ENCODE results near the gene RAB20. TPM values are rescaled to one million over a fixed set of nuclear protein-coding genes. Genes with fewer than 3 reads are reported as not detected.

The RAB20 gene
- total and polyA plus RNA-seq, 10 of the 15 experiments (the other 5 are each of a cell fraction or from before 2014, with no cell fraction given): 0.48 to 33.1 (median 9.6) TPM

- Histone ChIP-seq H3K4me2 (ENCODE audit: control insufficient read depth, insufficient read depth) (peak overlapping the region; percentile 2; the same call in 1 of the 2 replicates), H3K27me3 (replicated peaks in 1 of 2; ENCODE audit: control insufficient read depth in 2 of 2, insufficient read depth in 2 of 2, low read length in 1 of 2) (no peaks in the 10 kb centered on the region), H2AFZ (ENCODE audit: control insufficient read depth, low read depth, low read length) (no peak overlapping the region), H3K9me3 (replicated peaks; ENCODE audit: control insufficient read depth, insufficient read depth, low read length) (no peaks in the 10 kb centered on the region; the same call in 2 of the 3 replicates), H3K36me3 (ENCODE audit: control insufficient read depth in 2 of 2, insufficient read depth in 2 of 2, low read length in 1 of 2) (no peaks in the 10 kb centered on the region; a peak in 1 of 4 replicates), H3K9ac (ENCODE audit: control insufficient read depth, insufficient read depth, low read length) (no peak overlapping the region), H3K4me3 (no peak overlapping the region), H3K4me1 (ENCODE audit: control insufficient read depth, insufficient read depth, low read length) (no peaks in the 10 kb centered on the region; the same call in 1 of the 2 replicates), H3K79me2 (ENCODE audit: control insufficient read depth, insufficient read depth, low read length) (no peaks in the 10 kb centered on the region), H4K20me1 (ENCODE audit: control insufficient read depth, insufficient read depth) (no peaks in the 10 kb centered on the region), H3K27ac (ENCODE audit: control insufficient read depth, insufficient read depth) (no peak overlapping the region)
- ChIA-PET SMC1A (ENCODE audit: uncharacterized antibody, unreplicated experiment) (interaction anchor here (0.9 to 2.7 kb wide), 4 partner anchors 10 to 96 kb away, joined by 3 to 11 read pairs (median 6); partner anchors contain the start of gene RAB20), RAD21 (ENCODE audit: unreplicated experiment) (interaction anchor here (1.0 kb wide), 1 partner anchor 10 kb away, joined by 3 read pairs; the partner anchor contains the start of gene RAB20), POLR2A (interaction anchor here (1.8 kb wide), 1 partner anchor 9 kb away, joined by 4 read pairs; no protein-coding TSS in a partner anchor), CTCF (interaction anchor here (1.3 to 2.4 kb wide), 3 partner anchors 12 to 96 kb away, joined by 3 to 8 read pairs (median 4); no protein-coding TSS in a partner anchor)
- intact Hi-C loops (cut with micrococcal nuclease; ENCODE audit: unreplicated experiment) (loop anchor here (10.0 kb wide), 1 partner anchor 1386 kb away; no protein-coding TSS in a partner anchor), in situ Hi-C loops (cut with MboI) (no loop called here)
- WGBS (ENCODE audit: insufficient coverage, insufficient replicate concordance, low lambda C conversion rate, missing lambda C conversion rate): 89% methylated on average over 11 of the region's 11 CpGs
- no peak for TF ChIP-seq BMI1 (IDR thresholded peaks at IDR 0.05; ENCODE audit: borderline replicate concordance)
- TF ChIP-seq CREM (IDR thresholded peaks at IDR 0.05; ENCODE audit: low read depth): no peak
- TF ChIP-seq RBBP5 (conservative IDR thresholded peaks at IDR 0.05): no peak
- TF ChIP-seq IRF4 (IDR thresholded peaks at IDR 0.05; ENCODE audit: low read depth, low read length): no peak
- no peak for TF ChIP-seq BRCA1 (IDR thresholded peaks at IDR 0.05; ENCODE audit: low read depth, low read length)
- TF ChIP-seq CHD1 (IDR thresholded peaks at IDR 0.05; ENCODE audit: low read depth, low read length): no peak
- TF ChIP-seq REST (IDR thresholded peaks at IDR 0.05; ENCODE audit: low read depth, low read length): no peak
- TF ChIP-seq NFIC (IDR thresholded peaks at IDR 0.05; ENCODE audit: low read depth, low read length): no peak
- no peak for TF ChIP-seq ZNF622 (IDR thresholded peaks at IDR 0.05)
- TF ChIP-seq ZNF207 (IDR thresholded peaks at IDR 0.05; ENCODE audit: borderline replicate concordance): no peak
- no peak for TF ChIP-seq DPF2 (IDR thresholded peaks at IDR 0.05)
- no peak for TF ChIP-seq MYB (IDR thresholded peaks at IDR 0.05; ENCODE audit: borderline replicate concordance, low read depth, low read length)
- TF ChIP-seq CEBPB (IDR thresholded peaks at IDR 0.05; ENCODE audit: borderline replicate concordance in 1 of 2, low read depth in 2 of 2, low read length in 2 of 2): no peak
- TF ChIP-seq PRDM15 (CRISPR knock-in tag; IDR thresholded peaks at IDR 0.05): no peak
- no peak for TF ChIP-seq JUNB (IDR thresholded peaks at IDR 0.05)
- FAIRE-seq (no peak), DNase-seq (ENCODE audit: low read depth, low spot score) (no peak), ATAC-seq (no peak)
- BruUV-seq (replicated peaks): no TSS peak
Measured at GRCh38 chr13:110551284-110551683, 10.2 kb downstream of the RAB20 start.
